ENCODE measurements around the gene PID1.

Gene PID1

DNA sequence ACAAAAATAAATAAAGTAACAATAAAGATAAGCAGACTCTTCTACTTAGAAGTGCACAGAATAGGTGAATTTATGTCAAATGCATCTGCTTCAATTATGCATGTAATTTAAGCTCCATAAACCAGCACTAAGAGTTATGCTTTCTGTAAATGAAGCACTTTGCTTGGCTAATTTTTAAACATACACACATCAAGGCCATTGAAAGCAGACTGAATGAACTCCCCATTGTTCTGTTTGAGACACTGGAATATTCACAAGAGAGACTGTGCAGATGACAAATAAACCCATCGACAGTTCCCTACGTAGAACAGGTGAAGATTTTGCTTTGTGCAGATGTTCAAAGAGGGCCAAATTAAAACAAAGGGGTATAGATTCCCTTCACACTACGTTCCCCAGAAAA lies 133.4 kb downstream of the PID1 start:
- FAIRE-seq (no peak), DNase-seq (ENCODE audit: insufficient read length, low spot score) (no peak)
- TF ChIP-seq POU2F2 (IDR thresholded peaks at IDR 0.05; ENCODE audit: low read depth, low read length): no peak
- TF ChIP-seq PAX5 (IDR thresholded peaks at IDR 0.05; ENCODE audit: insufficient read depth, low read length, severe bottlenecking): no peak
- no peak for TF ChIP-seq POLR2A (IDR thresholded peaks at IDR 0.05; ENCODE audit: low read depth, low read length)
- TF ChIP-seq SPI1 (IDR thresholded peaks at IDR 0.05; ENCODE audit: low read depth, low read length): no peak
- no peak for TF ChIP-seq TAF1 (IDR thresholded peaks at IDR 0.05; ENCODE audit: low read depth, low read length)
- no peak for TF ChIP-seq POLR2AphosphoS5 (IDR thresholded peaks at IDR 0.05; ENCODE audit: low read depth, low read length)

- TF ChIP-seq PAX5 (IDR thresholded peaks at IDR 0.05; ENCODE audit: insufficient read depth, low read length, severe bottlenecking) (no peak), POLR2AphosphoS5 (IDR thresholded peaks at IDR 0.05; ENCODE audit: low read depth, low read length) (no peak), TAF1 (IDR thresholded peaks at IDR 0.05; ENCODE audit: low read depth, low read length) (no peak), POU2F2 (IDR thresholded peaks at IDR 0.05; ENCODE audit: low read depth, low read length) (no peak), SPI1 (IDR thresholded peaks at IDR 0.05; ENCODE audit: low read depth, low read length) (no peak), POLR2A (IDR thresholded peaks at IDR 0.05; ENCODE audit: low read depth, low read length) (no peak)
- FAIRE-seq: no peak
- no peak for DNase-seq (ENCODE audit: insufficient read length, low spot score)
Measured at GRCh38 chr2:229137066-229137465, 134.0 kb downstream of the PID1 start.

GRCh38 chr2:229133155-229133772 lies 137.8 kb downstream of the PID1 start:
- TF ChIP-seq POU2F2 (IDR thresholded peaks at IDR 0.05; ENCODE audit: low read depth, low read length) (no peak), PAX5 (IDR thresholded peaks at IDR 0.05; ENCODE audit: insufficient read depth, low read length, severe bottlenecking) (no peak), POLR2A (IDR thresholded peaks at IDR 0.05; ENCODE audit: low read depth, low read length) (no peak), TAF1 (IDR thresholded peaks at IDR 0.05; ENCODE audit: low read depth, low read length) (no peak), POLR2AphosphoS5 (IDR thresholded peaks at IDR 0.05; ENCODE audit: low read depth, low read length) (no peak), SPI1 (IDR thresholded peaks at IDR 0.05; ENCODE audit: low read depth, low read length) (no peak)
- FAIRE-seq (no peak), DNase-seq (ENCODE audit: insufficient read length, low spot score) (no peak)

GRCh38 chr2:229132236-229132635 lies 138.9 kb downstream of the PID1 start:
- TF ChIP-seq POU2F2 (IDR thresholded peaks at IDR 0.05; ENCODE audit: low read depth, low read length): no peak
- TF ChIP-seq POLR2AphosphoS5 (IDR thresholded peaks at IDR 0.05; ENCODE audit: low read depth, low read length): no peak
- no peak for TF ChIP-seq PAX5 (IDR thresholded peaks at IDR 0.05; ENCODE audit: insufficient read depth, low read length, severe bottlenecking)
- no peak for TF ChIP-seq TAF1 (IDR thresholded peaks at IDR 0.05; ENCODE audit: low read depth, low read length)
- TF ChIP-seq POLR2A (IDR thresholded peaks at IDR 0.05; ENCODE audit: low read depth, low read length): no peak
- TF ChIP-seq SPI1 (IDR thresholded peaks at IDR 0.05; ENCODE audit: low read depth, low read length): no peak
- no peak for DNase-seq (ENCODE audit: insufficient read length, low spot score)
- FAIRE-seq: no peak

DNA sequence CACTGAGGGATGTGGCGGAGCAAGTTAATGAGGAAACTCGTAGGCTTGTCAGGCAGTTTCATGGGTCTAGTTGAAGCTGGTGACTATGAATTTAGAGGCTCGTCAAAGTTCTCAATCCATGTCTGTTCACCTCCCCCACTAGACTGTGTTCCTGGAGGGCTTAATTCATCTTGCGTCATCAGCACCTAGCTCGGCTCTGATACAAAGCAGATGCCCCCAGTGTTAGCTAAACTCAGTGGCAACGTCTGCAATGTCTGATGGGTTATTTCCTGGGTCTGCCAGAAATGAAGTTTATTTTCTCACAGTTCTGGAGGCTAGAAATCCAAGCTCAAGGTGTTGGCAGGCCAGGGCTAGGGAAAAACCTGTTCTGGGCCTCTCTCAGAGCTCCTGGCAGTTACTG lies 140.6 kb downstream of the PID1 start:
- no peak for TF ChIP-seq TAF1 (IDR thresholded peaks at IDR 0.05; ENCODE audit: low read depth, low read length)
- no peak for TF ChIP-seq POLR2A (IDR thresholded peaks at IDR 0.05; ENCODE audit: low read depth, low read length)
- TF ChIP-seq POU2F2 (IDR thresholded peaks at IDR 0.05; ENCODE audit: low read depth, low read length): no peak
- TF ChIP-seq POLR2AphosphoS5 (IDR thresholded peaks at IDR 0.05; ENCODE audit: low read depth, low read length): no peak
- no peak for TF ChIP-seq SPI1 (IDR thresholded peaks at IDR 0.05; ENCODE audit: low read depth, low read length)
- no peak for TF ChIP-seq PAX5 (IDR thresholded peaks at IDR 0.05; ENCODE audit: insufficient read depth, low read length, severe bottlenecking)
- no peak for DNase-seq (ENCODE audit: insufficient read length, low spot score)
- FAIRE-seq: no peak

GRCh38 chr2:229129738-229130371 lies 141.2 kb downstream of the PID1 start:
- DNase-seq (ENCODE audit: insufficient read length, low spot score): no peak
- FAIRE-seq: no peak
- no peak for TF ChIP-seq PAX5 (IDR thresholded peaks at IDR 0.05; ENCODE audit: insufficient read depth, low read length, severe bottlenecking)
- no peak for TF ChIP-seq POLR2A (IDR thresholded peaks at IDR 0.05; ENCODE audit: low read depth, low read length)
- TF ChIP-seq SPI1 (IDR thresholded peaks at IDR 0.05; ENCODE audit: low read depth, low read length): no peak
- TF ChIP-seq POU2F2 (IDR thresholded peaks at IDR 0.05; ENCODE audit: low read depth, low read length): no peak
- no peak for TF ChIP-seq TAF1 (IDR thresholded peaks at IDR 0.05; ENCODE audit: low read depth, low read length)
- no peak for TF ChIP-seq POLR2AphosphoS5 (IDR thresholded peaks at IDR 0.05; ENCODE audit: low read depth, low read length)

DNA sequence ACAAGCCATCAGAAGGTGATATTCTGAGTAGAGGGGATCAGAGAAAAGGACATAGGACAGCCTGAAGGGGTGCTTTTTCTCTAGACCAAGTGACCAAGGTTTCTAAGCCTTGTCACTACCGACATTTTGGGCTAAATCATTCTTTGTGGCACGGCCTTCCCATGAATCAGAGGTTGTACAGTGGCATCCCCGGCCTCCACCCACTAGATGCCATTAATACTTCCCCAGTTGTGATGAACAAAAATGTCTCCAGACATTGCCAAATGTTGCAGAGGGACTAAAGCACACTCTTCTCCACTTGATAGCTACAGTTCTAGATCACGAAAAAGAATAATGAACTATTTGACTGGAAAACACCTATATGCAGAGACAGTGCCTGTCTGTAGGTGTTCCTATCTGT lies 143.6 kb downstream of the PID1 start:
- TF ChIP-seq POLR2AphosphoS5 (IDR thresholded peaks at IDR 0.05; ENCODE audit: low read depth, low read length) (no peak), POLR2A (IDR thresholded peaks at IDR 0.05; ENCODE audit: low read depth, low read length) (no peak), SPI1 (IDR thresholded peaks at IDR 0.05; ENCODE audit: low read depth, low read length) (no peak), POU2F2 (IDR thresholded peaks at IDR 0.05; ENCODE audit: low read depth, low read length) (no peak), PAX5 (IDR thresholded peaks at IDR 0.05; ENCODE audit: insufficient read depth, low read length, severe bottlenecking) (no peak), TAF1 (IDR thresholded peaks at IDR 0.05; ENCODE audit: low read depth, low read length) (no peak)
- no peak for FAIRE-seq
- no peak for DNase-seq (ENCODE audit: insufficient read length, low spot score)

- TF ChIP-seq SPI1 (IDR thresholded peaks at IDR 0.05; ENCODE audit: low read depth, low read length) (no peak), TAF1 (IDR thresholded peaks at IDR 0.05; ENCODE audit: low read depth, low read length) (no peak), POLR2A (IDR thresholded peaks at IDR 0.05; ENCODE audit: low read depth, low read length) (no peak), POU2F2 (IDR thresholded peaks at IDR 0.05; ENCODE audit: low read depth, low read length) (no peak), POLR2AphosphoS5 (IDR thresholded peaks at IDR 0.05; ENCODE audit: low read depth, low read length) (no peak), PAX5 (IDR thresholded peaks at IDR 0.05; ENCODE audit: insufficient read depth, low read length, severe bottlenecking) (no peak)
- no peak for FAIRE-seq
- DNase-seq (ENCODE audit: insufficient read length, low spot score): no peak
Measured at GRCh38 chr2:229126066-229126465, 145.0 kb downstream of the PID1 start.

DNA sequence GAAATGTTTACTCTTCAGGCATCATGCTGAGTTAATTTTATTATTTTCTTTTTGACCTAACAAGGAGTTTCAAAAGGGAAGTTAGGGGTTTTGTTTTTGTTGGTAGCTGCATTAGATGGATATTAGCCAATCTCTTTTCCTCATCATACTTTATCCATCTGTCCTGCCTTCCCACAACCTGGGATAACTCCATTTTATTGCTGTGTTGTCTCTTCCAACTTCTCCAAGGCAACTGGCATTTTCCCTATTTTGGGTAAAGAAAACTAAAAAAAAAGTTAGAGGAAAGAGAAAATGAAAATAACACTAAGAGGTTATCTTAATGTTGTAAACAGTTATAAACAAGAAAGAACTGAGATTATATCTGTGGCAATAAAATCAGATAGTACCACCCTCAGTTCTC lies 147.0 kb downstream of the PID1 start:
- DNase-seq (ENCODE audit: insufficient read length, low spot score): no peak
- no peak for TF ChIP-seq SPI1 (IDR thresholded peaks at IDR 0.05; ENCODE audit: low read depth, low read length)
- TF ChIP-seq POLR2AphosphoS5 (IDR thresholded peaks at IDR 0.05; ENCODE audit: low read depth, low read length): no peak
- TF ChIP-seq POLR2A (IDR thresholded peaks at IDR 0.05; ENCODE audit: low read depth, low read length): no peak
- TF ChIP-seq POU2F2 (IDR thresholded peaks at IDR 0.05; ENCODE audit: low read depth, low read length): no peak
- FAIRE-seq: no peak

All from GM12891 (cell line).